Measurements from ENCODE around the gene PPM1F.

GRCh38 chr22:21968452-21969129, 15.9 kb upstream of the PPM1F start:
- TF ChIP-seq CTCF (IDR thresholded peaks at IDR 0.05; ENCODE audit: poor library complexity, severe bottlenecking) (no peak), EP300 (conservative IDR thresholded peaks at IDR 0.05; ENCODE audit: poor library complexity, severe bottlenecking) (no peak), TAF1 (IDR thresholded peaks at IDR 0.05; ENCODE audit: low read depth) (no peak), SMC3 (conservative IDR thresholded peaks at IDR 0.05; ENCODE audit: poor library complexity) (no peak), EZH2 (IDR thresholded peaks at IDR 0.05; ENCODE audit: borderline replicate concordance, insufficient read depth, low read length, poor library complexity, severe bottlenecking) (no peak), REST (IDR thresholded peaks at IDR 0.05; ENCODE audit: borderline replicate concordance) (no peak), POLR2AphosphoS5 (IDR thresholded peaks at IDR 0.05) (no peak), RAD21 (conservative IDR thresholded peaks at IDR 0.05) (no peak)

All from neural cell (in vitro differentiated cells).